ENCODE measurements around the gene ZNF234. TPM values are rescaled to one million over a fixed set of nuclear protein-coding genes. Genes with fewer than 3 reads are reported as not detected.

ZNF234 gene
- total RNA-seq, 1 donor from 2014 or later = 2.9 TPM

DNA sequence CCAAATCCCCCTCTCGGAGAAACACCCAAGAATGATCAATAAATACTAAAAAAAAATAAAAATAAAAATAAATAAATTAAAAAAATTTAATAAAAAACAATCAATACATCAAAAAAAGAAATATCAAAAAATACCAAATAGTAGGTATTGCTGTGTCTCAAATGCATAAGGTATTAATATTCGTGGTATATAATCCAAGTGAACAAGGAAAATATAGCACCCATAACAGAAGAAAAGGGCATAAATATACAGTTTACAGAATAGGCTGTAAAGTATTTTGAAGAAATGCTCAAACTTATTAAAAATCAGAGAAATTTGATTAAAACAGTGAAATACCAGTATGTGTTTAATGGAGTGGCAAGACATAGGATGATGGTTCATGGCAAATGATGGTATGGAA is 63.4 kb downstream of the ZNF234 start:
- no peak for DNase-seq (ENCODE audit: low read depth)
- TF ChIP-seq CTCF (conservative IDR thresholded peaks at IDR 0.05; ENCODE audit: low read depth, low read length) = no peak
- H3K4me3 ChIP-seq (ENCODE audit: low read depth, low read length) = no peak overlapping the region

DNA sequence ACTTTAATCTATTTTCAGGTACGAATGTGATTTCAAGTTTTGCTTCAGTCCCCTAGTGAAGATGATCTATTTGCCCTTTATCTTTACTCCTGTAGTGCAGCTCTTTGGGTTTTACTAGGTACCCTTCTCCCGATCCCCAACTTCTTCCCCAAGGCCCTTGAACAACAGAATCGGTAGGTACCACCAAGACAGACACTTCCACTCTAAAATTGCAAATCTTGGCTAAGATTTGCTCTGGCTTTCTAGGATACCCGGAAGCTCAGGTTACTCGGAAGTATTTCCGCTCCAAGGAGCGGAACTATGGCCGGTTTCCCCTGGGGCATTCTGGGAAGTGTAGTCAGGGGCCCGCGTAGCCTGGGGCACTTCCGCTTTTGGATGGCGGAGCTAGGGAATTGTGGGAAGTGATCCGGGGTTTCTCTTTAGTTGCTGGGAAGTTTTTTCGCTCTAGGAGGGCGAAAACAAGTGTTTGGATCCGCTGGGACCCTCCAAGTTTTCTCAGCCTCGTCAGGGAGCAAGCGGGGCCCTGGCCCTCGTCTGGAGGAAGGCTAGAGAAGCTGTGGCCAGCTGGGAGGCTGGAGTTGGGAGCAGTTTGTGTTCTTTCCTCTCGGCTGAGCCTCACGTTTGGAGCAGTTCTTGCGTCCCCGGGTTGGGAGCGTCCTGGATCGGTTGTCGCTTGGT is 65.9 kb downstream of the ZNF234 start:
- no peak for TF ChIP-seq CTCF (conservative IDR thresholded peaks at IDR 0.05; ENCODE audit: low read depth, low read length)
- peak; percentile 74 for DNase-seq (ENCODE audit: low read depth)
- H3K4me3 ChIP-seq (ENCODE audit: low read depth, low read length) = peak overlapping the region; percentile 81

Other genes with a start within 250 kb of the ZNF234 start
- 3.3 and 4.8 TPM in 2 replicates for gene ZNF45, start 206.3 kb upstream of the ZNF234 start, total RNA-seq
- gene ZNF221, start 190.3 kb upstream of the ZNF234 start, total RNA-seq = 2.5 and 5.6 TPM in 2 replicates
- gene ZNF155, start 157.4 kb upstream of the ZNF234 start, total RNA-seq = 2.8 and 4.3 TPM in 2 replicates
- 1.7 TPM in 2 replicates for gene ZNF230, start 138.6 kb upstream of the ZNF234 start, total RNA-seq
- 2.7 and 3.7 TPM in 2 replicates for gene ZNF222, start 116.2 kb upstream of the ZNF234 start, total RNA-seq
- 3.3 TPM in 2 replicates for gene ZNF223, start 89.5 kb upstream of the ZNF234 start, total RNA-seq
- 0.81 and 1.3 TPM in 2 replicates for gene ZNF284, start 69.4 kb upstream of the ZNF234 start, total RNA-seq
- 5.8 and 8.0 TPM in 2 replicates for gene ZNF224, start 47.2 kb upstream of the ZNF234 start, total RNA-seq
- gene ZNF225, start 28.2 kb upstream of the ZNF234 start, total RNA-seq = 0.63 and 2.6 TPM in 2 replicates
- 9.0 and 12.2 TPM in 2 replicates for gene ZNF226, start 23.5 kb downstream of the ZNF234 start, total RNA-seq
- 2.9 and 4.7 TPM in 2 replicates for gene ZNF227, start 71.0 kb downstream of the ZNF234 start, total RNA-seq
- gene ZNF233, start 118.3 kb downstream of the ZNF234 start, total RNA-seq = 0.14 TPM in 1 of 2 replicates, not detected in the other
- 0.65 and 3.2 TPM in 2 replicates for gene ZNF235, start 163.5 kb downstream of the ZNF234 start, total RNA-seq
- 2.8 and 3.2 TPM in 2 replicates for gene ZNF112, start 215.1 kb downstream of the ZNF234 start, total RNA-seq

All from epithelial cell of proximal tubule (primary cell).